Measurements from ENCODE around the gene CALCOCO1.

GRCh38 chr12:53667080-53667479, 60.2 kb downstream of the CALCOCO1 start:
- TF ChIP-seq EZH2phosphoT487 (IDR thresholded peaks at IDR 0.05; ENCODE audit: insufficient read depth, low read depth) (no peak), EZH2 (IDR thresholded peaks at IDR 0.05; ENCODE audit: insufficient read depth, poor library complexity, severe bottlenecking) (no peak)
